ENCODE results near the gene MLH3. TPM values are rescaled to one million over a fixed set of nuclear protein-coding genes. Genes with fewer than 3 reads are reported as not detected.

Gene MLH3
- total RNA-seq, 1 donor from 2014 or later: 18.2 TPM

GRCh38 chr14:75032939-75033338 is 18.3 kb downstream of the MLH3 start:
- TF ChIP-seq CTCF (IDR thresholded peaks at IDR 0.05; ENCODE audit: borderline replicate concordance): no peak
- intact Hi-C loops (cut with micrococcal nuclease): no loop called here
- no peaks in the 10 kb centered on the region for H3K27me3 ChIP-seq (ENCODE audit: low read depth)
- H3K36me3 ChIP-seq: peaks cover 95% of the 10 kb centered on the region
- no peak overlapping the region for H3K27ac ChIP-seq (replicated peaks)
- no peak overlapping the region for H3K4me3 ChIP-seq
- no peaks in the 10 kb centered on the region for H3K9me3 ChIP-seq (replicated peaks)
- DNase-seq: no peak
- no peaks in the 10 kb centered on the region for H3K4me1 ChIP-seq

DNA sequence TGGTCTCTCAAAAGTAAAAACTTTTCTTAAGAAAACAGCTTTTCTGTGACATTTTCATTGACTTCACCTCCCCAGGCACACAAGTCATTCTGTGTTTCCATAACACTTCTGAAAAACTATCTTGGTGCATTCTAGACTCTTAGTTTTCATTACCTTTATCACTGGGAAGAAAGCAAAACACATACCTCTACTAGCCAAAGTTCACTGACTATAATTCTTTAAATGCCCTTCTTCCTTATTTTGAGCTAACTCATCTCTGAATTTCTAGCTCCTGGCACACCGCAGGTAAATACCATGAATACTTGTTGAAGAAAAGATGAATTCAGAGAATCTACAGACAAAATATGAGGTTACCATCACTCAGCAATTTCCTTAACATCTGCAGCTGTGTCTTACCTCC is 21.1 kb downstream of the MLH3 start:
- Histone ChIP-seq H3K4me1 (no peaks in the 10 kb centered on the region), H3K4me3 (no peak overlapping the region), H3K27me3 (ENCODE audit: low read depth) (no peaks in the 10 kb centered on the region), H3K9me3 (replicated peaks) (no peaks in the 10 kb centered on the region), H3K36me3 (peaks cover 70% of the 10 kb centered on the region), H3K27ac (replicated peaks) (no peak overlapping the region)
- no peak for DNase-seq
- intact Hi-C loops (cut with micrococcal nuclease): no loop called here
- no peak for TF ChIP-seq CTCF (IDR thresholded peaks at IDR 0.05; ENCODE audit: borderline replicate concordance)

DNA sequence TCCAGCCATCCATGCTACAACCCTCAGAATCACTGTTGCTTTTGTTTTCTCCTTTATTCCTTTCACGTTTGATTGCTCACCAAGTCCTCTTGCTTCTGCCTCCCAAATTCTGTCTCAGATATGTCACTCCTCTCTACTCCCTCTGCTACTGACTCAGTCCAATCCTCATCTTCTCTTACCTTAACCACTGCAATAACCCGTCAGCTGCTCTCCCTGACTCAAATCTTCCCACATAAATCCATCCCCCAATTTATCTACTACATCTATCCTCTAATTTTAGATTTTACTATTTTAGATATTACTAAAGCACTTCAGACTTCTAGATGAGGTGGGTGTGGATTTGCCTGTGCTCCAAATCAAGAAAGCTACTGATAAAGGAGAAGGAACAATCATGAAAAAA is 25.4 kb downstream of the MLH3 start:
- no peak for TF ChIP-seq CTCF (IDR thresholded peaks at IDR 0.05; ENCODE audit: borderline replicate concordance)
- Histone ChIP-seq H3K4me3 (no peak overlapping the region), H3K9me3 (replicated peaks) (no peaks in the 10 kb centered on the region), H3K36me3 (peaks cover 60% of the 10 kb centered on the region), H3K27ac (replicated peaks) (no peak overlapping the region), H3K4me1 (peaks cover 14% of the 10 kb centered on the region), H3K27me3 (ENCODE audit: low read depth) (no peaks in the 10 kb centered on the region)
- intact Hi-C loops (cut with micrococcal nuclease): no loop called here
- no peak for DNase-seq

- intact Hi-C loops (cut with micrococcal nuclease): no loop called here
- Histone ChIP-seq H3K27me3 (ENCODE audit: low read depth) (no peaks in the 10 kb centered on the region), H3K9me3 (replicated peaks) (no peaks in the 10 kb centered on the region), H3K27ac (replicated peaks) (no peak overlapping the region), H3K4me3 (no peak overlapping the region), H3K4me1 (peaks cover 14% of the 10 kb centered on the region), H3K36me3 (peaks cover 60% of the 10 kb centered on the region)
- no peak for TF ChIP-seq CTCF (IDR thresholded peaks at IDR 0.05; ENCODE audit: borderline replicate concordance)
- DNase-seq: no peak
Observed at GRCh38 chr14:75025082-75025481, 26.2 kb downstream of the MLH3 start.

GRCh38 chr14:75023108-75023507 is 28.2 kb downstream of the MLH3 start:
- Histone ChIP-seq H3K4me3 (no peak overlapping the region), H3K36me3 (peaks cover 60% of the 10 kb centered on the region), H3K4me1 (peaks cover 14% of the 10 kb centered on the region), H3K27me3 (ENCODE audit: low read depth) (no peaks in the 10 kb centered on the region), H3K9me3 (replicated peaks) (no peaks in the 10 kb centered on the region), H3K27ac (replicated peaks) (peak overlapping the region; percentile 39)
- intact Hi-C loops (cut with micrococcal nuclease): no loop called here
- no peak for TF ChIP-seq CTCF (IDR thresholded peaks at IDR 0.05; ENCODE audit: borderline replicate concordance)
- no peak for DNase-seq

DNA sequence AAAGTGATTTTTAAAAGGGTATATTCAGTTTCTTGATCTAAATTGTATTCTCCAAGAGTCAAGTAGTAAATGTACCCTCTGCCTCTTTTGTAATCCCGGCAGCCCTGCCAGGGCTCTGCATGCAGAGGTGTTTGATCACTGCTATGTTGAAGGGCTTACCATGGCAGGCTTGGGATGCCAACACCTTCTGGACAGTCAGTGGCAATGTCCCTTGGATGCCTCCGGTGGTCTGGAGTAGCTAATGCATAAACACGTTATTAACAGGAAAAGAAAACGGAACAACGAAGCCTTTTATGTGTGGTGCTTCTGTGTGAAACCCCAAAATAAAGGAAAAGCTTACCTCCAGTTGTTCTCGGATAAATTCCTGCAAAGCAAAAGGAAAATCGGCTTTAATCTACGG is 28.6 kb downstream of the MLH3 start:
- no peak overlapping the region for H3K4me3 ChIP-seq
- DNase-seq: peak; percentile 67
- peak overlapping the region; percentile 39 for H3K27ac ChIP-seq (replicated peaks)
- intact Hi-C loops (cut with micrococcal nuclease): no loop called here
- H3K4me1 ChIP-seq: peaks cover 14% of the 10 kb centered on the region
- H3K27me3 ChIP-seq (ENCODE audit: low read depth): no peaks in the 10 kb centered on the region
- H3K36me3 ChIP-seq: peaks cover 64% of the 10 kb centered on the region
- no peaks in the 10 kb centered on the region for H3K9me3 ChIP-seq (replicated peaks)
- TF ChIP-seq CTCF (IDR thresholded peaks at IDR 0.05; ENCODE audit: borderline replicate concordance): peak; percentile 60
